Fibroblast of pulmonary artery (primary cell): ENCODE data around the gene FCAMR.

Experiments
- DNase-seq: peaks from one replicate; pipeline ENCODE4 v3.0.0-alpha.2; 2010; ENCODE audit warnings: low read depth
- H3K4me3 ChIP-seq: replicated peaks from 2 replicates; pipeline ENCODE4 v1.5.1; 2011; ENCODE audit warnings: low read depth, mild to moderate bottlenecking, control low read depth, low read length, moderate library complexity
- TF ChIP-seq, protein P1 (sequence below): IDR thresholded peaks from 2 replicates; pipeline ENCODE4 v1.5.1; 2011; ENCODE audit warnings: mild to moderate bottlenecking, control low read depth, low read length, inconsistent platforms; ENCODE audit errors: missing control alignments

The FCAMR gene

DNA sequence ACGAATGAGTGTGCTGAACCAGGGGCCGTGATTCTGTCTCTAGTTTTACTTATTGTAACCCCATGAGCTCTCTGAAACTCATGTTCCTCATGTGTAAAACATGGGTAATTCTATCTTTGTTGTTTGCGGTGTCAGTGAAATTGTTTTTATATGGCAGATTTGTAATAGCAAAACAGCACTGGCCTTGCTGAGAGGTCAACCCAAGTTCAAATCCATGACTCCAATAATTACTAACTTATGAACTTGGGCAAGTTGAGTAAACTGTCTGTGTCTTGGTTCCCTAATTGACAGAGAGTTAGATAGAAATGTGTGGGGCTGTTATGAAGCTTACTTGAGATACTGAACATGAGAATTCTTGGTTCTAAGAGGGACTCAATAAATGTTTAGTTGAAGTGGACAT lies 44.5 kb upstream of the FCAMR start:
- TF ChIP-seq, protein P1, sequence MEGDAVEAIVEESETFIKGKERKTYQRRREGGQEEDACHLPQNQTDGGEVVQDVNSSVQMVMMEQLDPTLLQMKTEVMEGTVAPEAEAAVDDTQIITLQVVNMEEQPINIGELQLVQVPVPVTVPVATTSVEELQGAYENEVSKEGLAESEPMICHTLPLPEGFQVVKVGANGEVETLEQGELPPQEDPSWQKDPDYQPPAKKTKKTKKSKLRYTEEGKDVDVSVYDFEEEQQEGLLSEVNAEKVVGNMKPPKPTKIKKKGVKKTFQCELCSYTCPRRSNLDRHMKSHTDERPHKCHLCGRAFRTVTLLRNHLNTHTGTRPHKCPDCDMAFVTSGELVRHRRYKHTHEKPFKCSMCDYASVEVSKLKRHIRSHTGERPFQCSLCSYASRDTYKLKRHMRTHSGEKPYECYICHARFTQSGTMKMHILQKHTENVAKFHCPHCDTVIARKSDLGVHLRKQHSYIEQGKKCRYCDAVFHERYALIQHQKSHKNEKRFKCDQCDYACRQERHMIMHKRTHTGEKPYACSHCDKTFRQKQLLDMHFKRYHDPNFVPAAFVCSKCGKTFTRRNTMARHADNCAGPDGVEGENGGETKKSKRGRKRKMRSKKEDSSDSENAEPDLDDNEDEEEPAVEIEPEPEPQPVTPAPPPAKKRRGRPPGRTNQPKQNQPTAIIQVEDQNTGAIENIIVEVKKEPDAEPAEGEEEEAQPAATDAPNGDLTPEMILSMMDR, result no peak
- H3K4me3 ChIP-seq, result no peak overlapping the region
- DNase-seq, result no peak

DNA sequence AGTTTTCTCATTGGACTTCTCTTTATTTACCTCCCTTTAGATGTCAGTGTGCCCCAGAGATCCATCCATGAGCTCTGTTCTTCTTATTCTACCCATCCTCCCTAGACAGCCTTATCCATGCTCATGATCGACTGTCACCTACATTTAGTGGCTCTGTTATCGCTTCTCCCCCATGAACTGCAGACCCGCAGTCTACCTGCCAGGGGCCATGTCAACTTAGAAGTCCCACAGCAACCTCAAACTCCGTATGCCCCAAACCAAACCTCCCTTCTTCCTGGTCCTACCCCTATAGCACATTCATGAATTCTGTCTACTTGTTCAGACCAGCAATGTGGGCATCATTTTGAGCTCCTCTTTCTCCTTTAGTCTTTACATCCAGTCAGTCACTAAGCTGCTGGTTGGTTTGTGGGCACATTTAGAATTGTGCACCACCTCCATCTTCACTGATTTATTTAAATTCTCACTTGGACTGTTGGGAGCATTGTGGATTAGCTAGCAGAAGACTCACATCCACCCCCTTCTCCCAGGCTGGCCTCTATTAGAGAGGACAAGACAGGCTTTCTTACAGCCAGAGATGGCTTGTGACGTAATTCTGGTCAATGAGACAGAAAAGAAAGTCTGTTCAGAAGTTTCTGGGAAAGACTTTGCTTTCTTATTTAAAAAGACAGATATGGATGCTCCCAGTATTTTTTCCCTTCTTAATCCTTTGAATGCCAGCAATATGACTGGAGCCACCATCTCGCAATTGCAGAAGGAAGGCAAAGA lies 43.2 kb upstream of the FCAMR start:
- no peak overlapping the region for H3K4me3 ChIP-seq
- TF ChIP-seq, protein P1, result no peak
- no peak for DNase-seq

DNA sequence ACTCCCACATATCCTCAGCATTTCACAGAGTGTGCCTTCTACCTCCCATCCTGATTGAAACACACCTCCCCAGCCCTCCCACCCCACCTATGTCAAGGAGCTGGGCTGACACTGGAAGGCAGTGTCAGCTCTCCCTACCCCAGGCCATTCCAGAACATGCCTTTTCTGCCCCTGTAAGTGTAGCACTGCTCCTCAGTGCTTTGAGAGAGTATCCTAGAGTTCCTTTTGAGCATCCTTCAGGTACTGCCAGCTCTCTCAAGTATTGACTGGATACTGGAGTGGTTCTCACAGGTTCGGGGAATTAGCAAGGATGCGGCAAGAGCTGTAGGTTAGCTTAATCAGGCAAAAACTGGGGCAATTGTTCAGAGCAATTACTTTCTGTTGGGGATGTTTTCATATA lies 40.5 kb upstream of the FCAMR start:
- no peak for DNase-seq
- TF ChIP-seq, protein P1, result no peak
- no peak overlapping the region for H3K4me3 ChIP-seq

DNA sequence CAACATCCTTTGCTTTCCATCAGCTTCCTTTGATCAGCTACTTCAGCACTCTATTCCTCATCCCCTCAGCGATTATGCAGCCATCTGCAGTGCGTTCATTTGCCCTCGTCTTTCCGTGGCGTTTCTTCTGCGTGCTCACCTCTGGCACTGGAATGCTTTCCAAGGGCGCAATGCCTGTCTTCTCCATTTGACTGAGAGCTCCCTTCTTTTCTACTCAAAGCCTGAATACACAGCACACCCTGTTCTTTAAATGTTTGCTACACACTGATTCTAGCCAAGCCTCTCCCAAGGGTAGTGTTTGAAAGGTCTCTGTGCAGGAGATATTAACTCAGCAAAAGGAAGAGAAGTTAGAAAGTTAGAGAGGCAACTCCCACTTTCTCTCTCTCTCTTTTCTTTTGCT lies 39.7 kb upstream of the FCAMR start:
- no peak overlapping the region for H3K4me3 ChIP-seq
- TF ChIP-seq, protein P1, result no peak
- DNase-seq, result no peak

DNA sequence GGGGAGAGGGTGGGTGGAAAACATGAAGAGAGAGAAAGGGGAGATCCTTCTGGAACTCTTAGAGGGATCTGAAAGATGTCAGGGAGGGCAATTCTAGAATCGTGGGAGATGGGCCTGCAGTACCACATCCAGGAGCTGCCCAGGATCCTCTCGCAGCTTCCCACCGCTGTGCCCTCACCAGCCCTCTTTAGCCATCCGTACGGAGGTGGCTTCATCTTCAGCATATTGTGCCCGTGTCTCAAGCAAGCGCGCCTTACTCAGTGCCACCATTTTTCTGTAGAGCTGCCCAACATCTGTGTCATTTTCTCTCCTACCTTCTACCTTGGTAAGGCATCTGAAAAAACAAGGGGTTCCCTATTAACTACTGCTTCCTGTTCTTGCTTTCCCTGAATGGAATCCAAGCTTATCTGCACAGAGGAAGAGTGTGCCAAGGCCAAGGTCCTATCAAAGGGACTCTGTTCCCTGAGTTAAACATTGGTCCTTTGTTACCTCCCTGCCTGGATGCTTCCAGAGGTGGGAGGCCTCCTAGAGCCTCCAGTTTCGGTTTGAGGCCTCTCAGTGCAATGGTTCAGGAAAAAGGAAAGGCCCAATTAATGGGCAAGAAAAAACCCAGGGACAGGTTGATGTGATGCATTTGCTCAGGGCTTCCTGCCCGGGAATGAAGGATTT lies 39.1 kb upstream of the FCAMR start:
- DNase-seq, result no peak
- H3K4me3 ChIP-seq, result no peak overlapping the region
- TF ChIP-seq, protein P1, result no peak

DNA sequence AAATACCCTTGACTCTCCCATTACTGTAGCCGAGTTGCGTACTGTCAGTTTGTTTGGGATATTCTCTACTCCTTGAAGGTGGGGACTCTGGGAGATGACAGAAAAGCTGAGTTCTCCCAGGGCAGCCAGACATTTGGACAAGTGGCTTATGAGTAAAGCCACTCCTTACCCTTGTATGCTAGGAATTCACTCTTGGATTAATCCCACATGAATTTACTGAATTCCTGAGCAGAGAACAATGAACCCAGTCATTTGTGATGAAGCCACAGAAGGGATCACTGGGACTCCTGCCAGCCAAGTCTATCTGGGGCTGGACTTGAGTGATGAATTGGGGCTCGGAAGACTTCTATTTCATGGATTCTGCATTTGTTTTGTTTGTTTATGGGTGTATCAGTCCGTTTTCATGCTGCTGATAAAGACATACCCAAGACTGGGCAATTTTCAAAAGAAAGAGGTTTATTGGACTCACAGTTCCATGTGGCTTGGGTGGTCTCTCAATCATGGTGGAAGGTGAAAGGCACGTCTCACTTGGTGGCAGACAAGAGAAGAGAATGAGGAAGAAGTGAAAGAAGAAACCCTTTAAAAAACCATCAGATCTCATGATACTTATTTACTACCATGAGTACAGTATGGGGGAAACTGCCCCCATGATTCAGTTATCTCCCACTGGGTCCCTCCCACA lies 37.2 kb upstream of the FCAMR start:
- peak; percentile 98 for DNase-seq
- H3K4me3 ChIP-seq, result no peak overlapping the region
- TF ChIP-seq, protein P1, result no peak
